Neuron (in vitro differentiated cells): ENCODE data around the gene RPIA.
"Not testable (repeated sequence)": the region's sequence is repeated elsewhere in the genome, so short reads cannot be mapped to it uniquely, and the experiment has no call there.

Source experiments
- H2AFZ ChIP-seq: one replicate; pipeline ENCODE4 v1.6.1; 2013; ENCODE audit warnings: low read depth, mild to moderate bottlenecking, inconsistent platforms, low read length, moderate library complexity
- H3K27me3 ChIP-seq: one replicate; pipeline ENCODE4 v1.6.1; 2013; ENCODE audit warnings: low read length; ENCODE audit not compliant: insufficient read depth
- H3K36me3 ChIP-seq: one replicate; pipeline ENCODE4 v1.6.1; 2013; ENCODE audit warnings: low read length; ENCODE audit not compliant: insufficient read depth
- H3K4me1 ChIP-seq: one replicate; pipeline ENCODE4 v1.6.1; 2013; ENCODE audit warnings: low read length; ENCODE audit not compliant: insufficient read depth
- H3K4me3 ChIP-seq: 2 replicates; pipeline ENCODE4 v1.5.1; 2013; ENCODE audit warnings: mild to moderate bottlenecking, low read length, moderate library complexity
- H3K9me3 ChIP-seq: one replicate; pipeline ENCODE4 v1.6.1; 2013; ENCODE audit warnings: low read length

The RPIA gene

GRCh38 chr2:88773233-88774028, 82.0 kb downstream of the RPIA start:
- H3K27me3 ChIP-seq, H2AFZ ChIP-seq, H3K4me3 ChIP-seq, H3K4me1 ChIP-seq, H3K36me3 ChIP-seq, H3K9me3 ChIP-seq: not testable (repeated sequence)

GRCh38 chr2:88789213-88789612, 97.7 kb downstream of the RPIA start:
- not testable (repeated sequence) for H3K9me3 ChIP-seq, H3K4me3 ChIP-seq, H3K36me3 ChIP-seq, H2AFZ ChIP-seq, H3K27me3 ChIP-seq, H3K4me1 ChIP-seq

DNA sequence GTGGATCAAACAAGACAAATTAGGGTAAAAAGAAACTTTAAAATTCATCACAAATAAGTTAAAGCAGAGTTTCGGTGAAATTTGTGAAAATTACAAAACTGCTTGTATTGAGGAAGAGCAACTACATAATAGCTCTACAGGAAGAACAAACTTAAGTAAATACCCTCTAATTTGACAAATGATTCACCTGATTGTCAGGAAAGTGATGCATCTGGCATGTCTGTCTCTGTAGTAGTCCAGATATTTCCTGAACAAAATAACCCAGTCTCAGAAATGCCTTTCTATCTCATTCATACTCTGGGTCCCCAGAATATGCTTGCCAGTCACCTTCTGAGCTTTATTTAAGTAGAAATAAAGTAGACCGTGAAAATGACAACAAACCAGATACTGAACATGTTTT, 104.5 kb downstream of the RPIA start:
- not testable (repeated sequence) for H3K36me3 ChIP-seq, H3K4me3 ChIP-seq, H3K4me1 ChIP-seq, H2AFZ ChIP-seq, H3K27me3 ChIP-seq, H3K9me3 ChIP-seq

GRCh38 chr2:88796523-88796922, 105.0 kb downstream of the RPIA start:
- not testable (repeated sequence) for H3K4me1 ChIP-seq, H3K36me3 ChIP-seq, H3K4me3 ChIP-seq, H3K27me3 ChIP-seq, H3K9me3 ChIP-seq, H2AFZ ChIP-seq

- not testable (repeated sequence) for H2AFZ ChIP-seq, H3K9me3 ChIP-seq, H3K36me3 ChIP-seq, H3K4me1 ChIP-seq, H3K4me3 ChIP-seq, H3K27me3 ChIP-seq
These were observed 105.7 kb downstream of the RPIA start for GRCh38 chr2:88797164-88797563.
